ENCODE data around the gene KRT74. TPM values are rescaled to one million over a fixed set of nuclear protein-coding genes. Genes with fewer than 3 reads are reported as not detected.

The KRT74 gene
- polyA plus RNA-seq, 1 donor (not counting 4 experiments of a cell fraction or from before 2014, with no cell fraction given) = 0.17 TPM

DNA sequence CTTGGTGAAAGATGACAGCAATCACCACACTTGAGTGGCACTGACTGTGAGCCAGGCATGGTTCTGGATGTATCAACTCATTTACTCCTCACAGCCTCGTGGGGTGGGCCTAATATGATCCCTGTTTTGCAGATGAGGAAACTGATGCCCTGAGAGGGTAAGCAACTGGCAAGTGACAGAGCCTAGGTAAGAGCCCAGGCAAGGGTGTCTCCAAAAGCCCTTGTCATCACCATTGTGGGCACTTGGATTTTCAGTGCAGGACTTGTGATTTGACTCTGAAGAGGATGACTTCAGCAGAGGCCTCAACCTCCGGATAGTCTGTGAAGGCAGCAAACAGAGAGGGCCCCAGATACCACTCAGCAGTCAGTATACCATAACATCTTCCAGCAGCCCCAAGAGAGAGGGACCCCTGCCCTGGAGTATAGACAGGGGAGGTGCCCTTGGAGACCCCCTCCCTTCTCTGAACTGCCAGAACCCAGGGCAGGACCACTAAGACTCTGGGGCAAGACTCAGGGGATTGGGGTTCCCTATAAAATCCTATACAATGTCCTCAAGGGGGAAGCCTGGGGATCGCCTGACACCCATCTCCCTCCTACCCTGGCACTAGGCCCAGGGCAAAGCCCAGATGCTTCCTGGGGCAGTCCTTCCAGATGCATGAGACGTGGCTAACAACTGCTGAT, 46.4 kb downstream of the KRT74 start:
- no peak for DNase-seq (ENCODE audit: low read depth, low spot score)
- H3K27me3 ChIP-seq (ENCODE audit: control insufficient read depth, extremely low read depth, insufficient read depth, low read length) = no peaks in the 10 kb centered on the region
- no peak for TF ChIP-seq EZH2 (IDR thresholded peaks at IDR 0.05; ENCODE audit: low read length)
- TF ChIP-seq CTCF (optimal IDR thresholded peaks at IDR 0.05 in 1 of 3, IDR thresholded peaks at IDR 0.05 in 1 of 3, conservative IDR thresholded peaks at IDR 0.05 in 1 of 3; ENCODE audit: extremely low read depth in 1 of 3, insufficient read depth in 2 of 3, low read length in 3 of 3) = no peak

GRCh38 chr12:52526511-52526951, 47.1 kb downstream of the KRT74 start:
- Histone ChIP-seq H2AFZ (ENCODE audit: control insufficient read depth, low read length) (no peak overlapping the region), H3K9me1 (ENCODE audit: control insufficient read depth, extremely low read depth, insufficient read depth, low read length) (no peaks in the 10 kb centered on the region), H3K4me2 (ENCODE audit: control insufficient read depth, extremely low read depth, insufficient read depth, low read depth, low read length) (peak overlapping the region; percentile 96), H4K20me1 (ENCODE audit: control insufficient read depth, extremely low read depth, insufficient read depth, low read length) (no peaks in the 10 kb centered on the region), H3K27ac (ENCODE audit: control insufficient read depth, insufficient read depth, low read length) (peak overlapping the region; percentile 98), H3K4me3 (ENCODE audit: control insufficient read depth in 2 of 3, extremely low read depth in 1 of 3, insufficient read depth in 2 of 3, low read depth in 1 of 3, low read length in 3 of 3) (no peak overlapping the region), H3K9me3 (ENCODE audit: control insufficient read depth, low read depth, low read length) (no peaks in the 10 kb centered on the region), H3K9ac (ENCODE audit: control insufficient read depth, extremely low read depth, insufficient read depth, low read length) (peak overlapping the region; percentile 92), H3K4me1 (ENCODE audit: control insufficient read depth, extremely low read depth, insufficient read depth, low read length) (peaks cover 54% of the 10 kb centered on the region), H3K79me2 (ENCODE audit: control insufficient read depth, insufficient read depth, low read length) (no peaks in the 10 kb centered on the region), H3K36me3 (ENCODE audit: control insufficient read depth in 2 of 2, extremely low read depth in 1 of 2, insufficient read depth in 2 of 2, low read length in 2 of 2) (no peaks in the 10 kb centered on the region), H3K27me3 (ENCODE audit: control insufficient read depth, extremely low read depth, insufficient read depth, low read length) (no peaks in the 10 kb centered on the region)
- dilution Hi-C loops (cut with MboI; ENCODE audit: extremely low pct_ligation_motif_present, low sequenced_read_pairs) = no loop called here
- no peak for DNase-seq (ENCODE audit: low read depth, low spot score)
- TF ChIP-seq CTCF (optimal IDR thresholded peaks at IDR 0.05 in 1 of 3, IDR thresholded peaks at IDR 0.05 in 1 of 3, conservative IDR thresholded peaks at IDR 0.05 in 1 of 3; ENCODE audit: extremely low read depth in 1 of 3, insufficient read depth in 2 of 3, low read length in 3 of 3) = no peak
- TF ChIP-seq EZH2 (IDR thresholded peaks at IDR 0.05; ENCODE audit: low read length) = no peak
- peak; percentile 48 for FAIRE-seq

More for the DNA sequence above, 46.4 kb downstream of the KRT74 start:
- H3K4me1 ChIP-seq (ENCODE audit: control insufficient read depth, extremely low read depth, insufficient read depth, low read length) = peaks cover 46% of the 10 kb centered on the region
- H3K9me1 ChIP-seq (ENCODE audit: control insufficient read depth, extremely low read depth, insufficient read depth, low read length) = no peaks in the 10 kb centered on the region
- H3K27ac ChIP-seq (ENCODE audit: control insufficient read depth, insufficient read depth, low read length) = no peak overlapping the region
- dilution Hi-C loops (cut with MboI; ENCODE audit: extremely low pct_ligation_motif_present, low sequenced_read_pairs) = no loop called here
- H4K20me1 ChIP-seq (ENCODE audit: control insufficient read depth, extremely low read depth, insufficient read depth, low read length) = no peaks in the 10 kb centered on the region
- H3K4me2 ChIP-seq (ENCODE audit: control insufficient read depth, extremely low read depth, insufficient read depth, low read depth, low read length) = no peak overlapping the region
- H3K4me3 ChIP-seq (ENCODE audit: control insufficient read depth in 2 of 3, extremely low read depth in 1 of 3, insufficient read depth in 2 of 3, low read depth in 1 of 3, low read length in 3 of 3) = no peak overlapping the region
- H2AFZ ChIP-seq (ENCODE audit: control insufficient read depth, low read length) = no peak overlapping the region
- H3K9ac ChIP-seq (ENCODE audit: control insufficient read depth, extremely low read depth, insufficient read depth, low read length) = no peak overlapping the region
- no peaks in the 10 kb centered on the region for H3K36me3 ChIP-seq (ENCODE audit: control insufficient read depth in 2 of 2, extremely low read depth in 1 of 2, insufficient read depth in 2 of 2, low read length in 2 of 2)
- no peaks in the 10 kb centered on the region for H3K79me2 ChIP-seq (ENCODE audit: control insufficient read depth, insufficient read depth, low read length)
- FAIRE-seq = no peak
- H3K9me3 ChIP-seq (ENCODE audit: control insufficient read depth, low read depth, low read length) = no peaks in the 10 kb centered on the region
